GM19372 (cell line): ENCODE data around the gene SFXN5.

Experiments used
- ATAC-seq: cut with Tn5 transposase; IDR thresholded peaks from one replicate; pipeline ENCODE4 v1.9.1; 2021; ENCODE audit warnings: mild to moderate bottlenecking, low read depth, moderate library complexity; ENCODE audit not compliant: unreplicated experiment

SFXN5 gene

DNA sequence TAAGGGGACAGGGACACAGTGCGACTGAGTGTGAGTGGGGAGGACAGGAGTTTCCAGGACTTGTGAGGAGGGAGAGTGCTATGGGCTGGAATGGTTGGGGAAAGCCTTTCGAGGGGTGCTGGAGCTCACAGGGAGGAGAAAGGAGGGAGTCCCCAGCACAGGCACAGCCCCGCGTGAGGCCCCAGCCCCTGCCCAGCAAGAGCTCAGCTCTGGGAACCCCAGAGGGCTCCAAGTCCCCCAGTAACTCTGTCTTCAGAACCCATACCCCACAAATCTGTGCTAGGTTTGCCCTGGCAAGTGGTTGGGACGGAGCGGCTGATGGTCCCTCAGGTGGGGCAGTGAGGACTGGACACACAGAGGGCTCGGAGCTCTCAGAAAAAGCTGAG is 75.4 kb downstream of the SFXN5 start:
- no peak for ATAC-seq

DNA sequence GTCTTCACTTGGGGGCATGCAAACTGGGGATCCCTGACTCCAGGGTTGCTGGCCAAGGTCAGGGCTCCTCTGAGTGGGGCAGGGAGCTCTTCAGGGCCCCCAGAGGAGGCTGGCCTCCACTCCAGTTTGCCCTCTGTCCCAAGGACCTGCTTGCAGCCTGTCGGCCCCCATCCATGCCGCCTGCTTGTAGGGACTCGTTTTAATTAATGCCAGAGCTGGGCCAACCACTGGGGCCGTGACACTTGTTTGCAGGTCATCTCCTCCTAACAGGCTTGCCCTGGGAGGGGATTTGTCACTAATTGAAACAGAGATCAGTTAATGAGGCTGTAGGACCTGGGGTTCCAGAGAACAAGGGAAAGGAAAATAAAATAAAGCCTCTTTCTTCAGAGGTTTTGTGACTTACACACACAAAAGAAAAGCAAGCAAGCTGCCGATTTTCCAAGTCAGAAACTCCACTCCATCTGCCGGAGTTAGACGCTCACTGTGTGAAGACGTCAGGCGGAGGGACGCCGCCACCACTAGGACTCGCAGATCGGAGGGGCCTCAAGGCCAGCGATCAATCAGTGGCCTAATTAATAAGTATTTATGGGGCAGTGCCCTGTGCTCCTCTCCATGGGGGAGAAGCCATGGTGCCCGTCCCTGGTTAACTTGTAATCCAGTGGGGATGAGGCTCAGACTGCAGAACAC is 75.9 kb downstream of the SFXN5 start:
- no peak for ATAC-seq

DNA sequence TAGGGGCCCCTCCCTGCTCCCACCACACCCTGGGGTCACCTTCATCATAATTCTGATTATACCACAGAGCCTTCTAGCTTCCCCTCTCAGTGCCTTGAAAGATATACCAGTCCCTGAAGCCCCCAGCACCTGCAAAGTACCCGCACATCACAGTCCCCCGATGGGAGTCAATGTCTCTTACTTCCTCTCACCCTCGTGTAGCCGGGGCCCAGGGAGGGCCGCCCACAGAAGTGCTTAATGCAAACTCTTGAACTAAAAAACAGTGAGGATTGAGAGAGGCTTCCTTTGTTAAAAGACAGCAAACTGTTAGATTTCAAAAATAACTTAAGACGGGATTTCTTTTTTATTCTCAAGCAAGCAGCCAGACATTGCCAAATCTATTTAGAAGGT is 76.5 kb downstream of the SFXN5 start:
- no peak for ATAC-seq

DNA sequence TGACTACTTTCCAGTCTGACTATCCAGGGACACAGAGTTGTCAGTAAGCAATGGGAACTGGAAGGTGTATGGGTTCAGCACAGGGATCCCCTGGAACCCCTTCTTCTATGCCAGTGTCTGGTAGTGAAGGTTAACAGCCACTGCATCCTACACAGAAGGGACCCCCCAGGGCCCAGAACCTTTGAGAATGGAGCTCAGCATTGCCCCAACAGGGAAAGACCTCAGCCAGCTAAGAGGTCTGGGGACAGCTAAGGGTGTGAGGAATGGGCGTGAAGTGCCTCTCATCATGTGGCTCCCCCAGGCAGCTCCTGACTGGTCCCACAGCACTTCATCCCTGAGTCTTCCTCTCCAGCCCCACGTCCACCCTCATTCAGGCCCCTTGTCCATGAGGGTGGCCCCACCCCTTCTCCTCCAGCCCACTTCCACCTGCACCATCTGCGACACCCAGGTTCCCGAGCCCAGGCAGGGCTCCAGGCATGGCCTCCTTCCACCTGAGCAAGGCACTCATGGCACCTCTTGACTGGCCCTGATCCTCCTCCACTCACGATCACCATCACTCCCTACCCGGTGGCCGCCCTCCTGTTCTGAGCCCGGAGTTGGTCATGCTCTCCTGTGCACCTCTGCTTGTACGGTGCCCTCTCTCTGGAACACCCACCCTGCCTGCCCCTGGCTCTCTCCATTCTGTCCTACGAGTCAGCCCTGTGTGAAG is 77.1 kb downstream of the SFXN5 start:
- no peak for ATAC-seq

DNA sequence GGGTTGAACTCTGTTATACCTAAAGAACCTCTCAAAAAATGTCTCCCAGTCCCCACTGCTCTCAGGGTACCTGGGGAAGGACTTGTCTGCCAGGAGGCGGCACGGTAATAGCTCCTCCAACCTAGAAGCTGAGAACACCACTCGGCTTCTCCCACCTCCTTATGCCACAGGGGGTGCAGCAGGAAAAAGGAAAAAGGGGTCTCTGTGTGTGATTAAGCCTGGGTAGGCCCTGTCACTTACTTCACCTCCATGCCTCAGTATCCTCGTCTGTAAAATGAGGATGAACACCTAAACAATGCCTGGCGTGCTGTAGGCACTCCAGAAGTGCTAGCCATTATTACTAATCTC is 77.6 kb downstream of the SFXN5 start:
- no peak for ATAC-seq

DNA sequence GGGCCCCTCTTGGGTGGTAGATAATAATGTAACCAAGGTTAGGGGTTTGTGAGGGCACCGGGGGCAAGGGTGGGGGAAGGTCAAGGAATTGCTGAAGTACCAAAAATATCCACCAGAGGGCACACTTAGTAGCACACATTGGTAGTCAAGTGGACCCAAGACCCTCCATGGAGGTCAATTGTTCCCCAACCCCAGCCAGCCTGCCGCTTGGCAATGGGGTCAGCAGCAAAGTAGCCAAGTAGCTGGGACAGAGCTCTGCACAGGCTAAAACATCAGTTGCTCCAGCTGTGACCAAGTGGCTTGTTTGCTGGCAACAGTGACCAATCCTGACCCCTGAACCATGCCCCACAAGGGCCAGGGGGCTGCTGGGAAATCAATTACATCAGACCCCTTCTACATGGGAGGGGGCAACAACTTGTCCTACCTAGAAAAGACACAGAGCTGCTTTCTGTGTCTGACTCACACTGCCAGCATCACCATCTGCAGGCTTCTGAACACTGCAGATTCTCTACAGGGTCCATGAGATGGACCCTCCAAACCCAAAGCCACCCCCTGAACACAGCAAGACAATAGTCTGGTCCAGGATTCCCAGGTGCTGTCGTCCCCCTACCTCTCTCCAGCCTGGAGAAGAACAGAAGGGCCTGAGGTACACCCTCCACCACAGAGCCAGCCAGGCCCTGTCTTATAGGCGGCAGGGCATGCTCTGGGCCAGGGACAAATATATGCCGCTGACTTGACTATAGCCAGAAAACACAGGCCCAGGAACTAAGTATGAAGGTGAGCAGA is 78.2 kb downstream of the SFXN5 start:
- ATAC-seq, result no peak

DNA sequence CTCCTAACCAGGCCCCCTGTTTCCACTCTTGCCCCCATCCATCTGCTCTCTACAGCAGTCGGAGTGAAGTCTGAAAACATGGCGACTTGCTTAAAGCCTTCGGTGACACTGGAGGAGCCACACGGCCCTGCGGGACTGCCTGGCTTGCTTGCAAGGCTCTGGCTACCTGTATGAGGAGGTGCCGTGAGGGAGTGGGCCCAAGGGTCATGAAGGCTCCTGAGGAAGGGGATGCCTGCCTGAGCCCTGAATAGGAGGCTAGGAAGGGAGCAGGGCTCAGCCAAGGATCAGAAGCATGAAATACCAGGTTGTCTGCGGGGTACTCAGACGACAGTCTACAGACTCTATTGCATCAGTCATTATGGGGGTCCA is 78.8 kb downstream of the SFXN5 start:
- no peak for ATAC-seq

DNA sequence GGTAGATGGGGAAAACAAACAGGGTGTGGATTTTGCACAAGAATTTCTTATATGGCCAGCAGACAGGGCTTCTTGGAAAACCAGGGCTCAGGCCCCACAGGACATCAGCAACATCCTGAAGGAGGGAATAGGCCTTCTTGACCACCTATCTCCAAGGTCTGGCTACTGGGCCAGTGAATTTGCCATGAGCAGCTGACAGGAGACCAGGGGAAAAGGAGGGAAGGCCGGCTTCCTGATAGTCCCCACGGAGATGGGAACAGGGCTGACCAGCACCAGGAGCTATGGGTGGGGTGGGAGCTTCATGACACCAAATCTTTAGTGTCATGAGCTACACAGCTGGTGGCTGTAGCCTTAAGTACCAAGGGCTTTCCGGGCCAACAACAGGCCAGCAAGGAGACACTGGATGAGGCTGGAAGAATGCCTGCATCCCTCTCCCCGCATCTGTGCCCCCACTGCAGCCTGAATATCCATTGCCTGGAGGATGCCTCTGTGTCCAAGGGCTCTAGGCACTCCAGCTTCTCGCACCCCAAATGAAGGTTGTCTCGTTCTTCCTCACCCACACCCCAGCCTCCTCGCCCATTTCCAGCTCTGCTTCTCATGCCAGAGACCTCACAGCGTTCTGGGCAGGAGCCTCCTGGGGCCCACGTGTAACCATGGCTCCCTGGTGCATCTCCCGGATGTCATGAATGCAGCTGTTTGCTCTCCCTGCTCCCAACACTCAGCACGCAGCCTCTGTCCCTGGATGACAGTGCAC is 79.4 kb downstream of the SFXN5 start:
- no peak for ATAC-seq

DNA sequence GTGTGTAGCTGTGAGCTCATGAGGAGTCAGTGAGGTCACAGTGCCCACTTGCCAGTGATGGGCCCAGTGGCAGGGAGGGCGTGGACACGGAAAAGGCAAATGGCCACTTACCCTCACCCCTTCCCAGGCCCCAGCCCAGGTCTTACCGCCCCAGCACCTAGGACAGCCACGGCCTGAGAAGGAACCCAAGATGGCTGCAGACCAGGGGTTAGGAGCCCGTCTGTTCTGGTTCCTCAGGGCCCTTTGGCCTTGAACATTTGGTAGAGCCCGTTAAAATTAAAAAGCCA is 80.1 kb downstream of the SFXN5 start:
- no peak for ATAC-seq

DNA sequence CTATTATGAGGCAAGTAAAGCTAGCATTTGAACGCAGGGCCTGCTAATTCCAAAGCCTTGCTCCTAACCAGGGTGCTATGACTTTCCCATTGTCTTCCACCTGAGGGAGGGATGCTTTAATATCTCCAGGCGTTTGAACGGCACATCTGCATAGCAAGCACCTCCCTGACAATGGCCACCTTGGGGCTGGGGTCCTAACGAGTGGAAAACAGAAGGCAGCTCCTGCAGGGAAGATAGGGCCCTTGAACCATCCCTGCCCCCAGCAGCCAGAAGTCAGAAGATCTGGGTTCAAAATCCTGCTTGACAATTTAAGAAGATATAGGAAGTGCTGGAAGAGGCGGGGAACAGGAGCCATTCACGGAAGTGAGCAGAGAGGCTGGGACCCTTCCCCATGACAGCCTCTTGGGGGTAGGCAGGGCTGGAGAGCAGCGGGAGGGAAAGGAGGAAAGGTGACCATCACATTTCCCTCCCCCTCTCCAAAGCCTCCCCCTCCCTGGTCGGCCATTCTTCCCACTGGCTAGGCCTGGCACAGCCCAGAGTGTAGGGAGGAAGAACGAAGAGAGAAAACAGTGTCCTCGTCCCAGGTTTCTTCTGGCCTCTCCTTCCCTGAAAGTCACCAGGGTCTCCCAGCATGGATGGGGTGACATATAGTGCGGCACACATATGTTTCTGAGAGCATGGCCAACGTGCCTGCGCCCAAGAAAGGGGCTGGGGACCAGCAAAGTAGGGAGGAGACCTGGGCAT is 80.6 kb downstream of the SFXN5 start:
- ATAC-seq, result no peak

DNA sequence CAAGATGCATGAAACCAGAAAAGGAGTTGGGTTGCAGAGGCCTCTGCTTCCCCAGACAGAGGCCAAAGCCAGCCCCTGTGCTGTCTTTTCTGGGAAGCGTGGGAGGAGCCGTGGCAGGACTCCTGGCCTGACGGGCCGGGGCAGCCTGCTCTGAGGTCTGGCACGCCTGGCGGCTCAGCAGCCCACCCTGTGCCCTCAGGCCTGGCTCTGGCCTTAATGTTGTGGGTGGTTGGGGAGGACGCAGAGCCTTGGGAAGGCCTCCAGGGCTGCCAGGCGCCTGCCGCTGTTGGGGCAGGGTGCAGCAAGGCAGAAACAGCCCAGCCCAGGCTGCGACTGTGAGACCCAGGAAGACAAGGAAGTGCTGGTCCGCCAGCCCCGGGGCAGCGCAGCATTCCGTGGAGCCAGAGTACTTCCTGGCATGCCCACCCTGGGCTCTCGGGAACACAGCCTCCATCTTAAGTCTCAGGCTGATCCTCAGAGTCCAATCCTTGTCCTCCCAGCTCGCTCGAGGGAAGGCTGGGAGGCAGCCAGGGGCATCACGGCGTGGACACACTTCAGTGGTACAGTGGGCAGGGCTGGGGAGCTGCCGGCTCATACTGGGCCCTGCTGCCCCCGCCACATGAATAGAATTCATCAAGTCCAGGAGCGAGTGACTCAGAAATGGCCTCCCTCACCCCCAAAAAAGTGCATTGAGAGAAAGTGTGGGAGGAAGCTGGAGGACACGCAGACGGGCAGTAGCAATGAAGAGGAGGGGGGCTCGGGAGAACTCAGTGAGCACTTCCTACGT is 81.5 kb downstream of the SFXN5 start:
- ATAC-seq, result no peak

DNA sequence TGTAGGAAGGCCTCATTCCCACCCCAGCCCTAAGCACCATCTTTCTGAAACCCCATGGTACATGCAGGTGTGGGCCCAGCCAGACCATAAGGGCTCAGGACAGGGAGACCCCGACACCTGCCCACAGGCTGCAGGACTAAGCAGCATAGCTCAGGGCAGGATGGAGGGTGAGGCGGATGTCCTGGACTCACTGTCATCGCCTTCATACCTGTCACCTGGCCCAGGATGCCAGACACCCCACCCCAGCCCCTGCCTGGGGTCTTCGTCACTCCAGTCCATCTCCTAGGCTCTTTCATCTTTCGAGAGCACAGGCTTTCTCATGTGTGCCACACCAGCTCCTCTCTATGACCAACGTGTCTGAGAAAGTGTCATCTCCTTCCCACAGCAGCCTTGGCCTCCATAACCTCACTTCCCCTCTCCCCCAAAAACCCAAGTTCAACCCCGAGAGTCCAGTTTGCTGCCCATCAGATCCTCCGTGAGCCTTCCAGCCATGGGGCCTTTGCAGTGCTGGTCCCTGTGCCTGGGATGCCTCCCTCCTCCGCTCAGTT is 82.7 kb downstream of the SFXN5 start:
- no peak for ATAC-seq

DNA sequence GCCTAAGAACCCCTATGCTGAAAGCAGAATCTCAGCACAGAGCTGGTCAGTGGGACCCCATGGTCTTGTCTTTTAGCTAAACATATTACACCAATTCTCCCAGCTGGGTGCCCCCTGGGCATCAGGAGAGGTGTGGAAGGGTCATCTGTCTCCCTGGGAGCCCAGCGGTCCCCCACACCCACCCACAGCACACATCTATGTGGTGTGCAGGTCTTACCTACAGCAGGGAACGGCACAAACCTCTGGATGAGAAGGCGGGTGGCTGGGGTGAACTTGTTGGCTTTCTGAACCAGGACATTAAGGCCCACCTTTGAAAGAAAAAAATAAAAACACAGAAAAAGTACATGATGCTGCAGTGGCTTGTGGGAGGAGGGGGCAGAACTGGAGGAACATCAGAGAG is 83.5 kb downstream of the SFXN5 start:
- no peak for ATAC-seq

DNA sequence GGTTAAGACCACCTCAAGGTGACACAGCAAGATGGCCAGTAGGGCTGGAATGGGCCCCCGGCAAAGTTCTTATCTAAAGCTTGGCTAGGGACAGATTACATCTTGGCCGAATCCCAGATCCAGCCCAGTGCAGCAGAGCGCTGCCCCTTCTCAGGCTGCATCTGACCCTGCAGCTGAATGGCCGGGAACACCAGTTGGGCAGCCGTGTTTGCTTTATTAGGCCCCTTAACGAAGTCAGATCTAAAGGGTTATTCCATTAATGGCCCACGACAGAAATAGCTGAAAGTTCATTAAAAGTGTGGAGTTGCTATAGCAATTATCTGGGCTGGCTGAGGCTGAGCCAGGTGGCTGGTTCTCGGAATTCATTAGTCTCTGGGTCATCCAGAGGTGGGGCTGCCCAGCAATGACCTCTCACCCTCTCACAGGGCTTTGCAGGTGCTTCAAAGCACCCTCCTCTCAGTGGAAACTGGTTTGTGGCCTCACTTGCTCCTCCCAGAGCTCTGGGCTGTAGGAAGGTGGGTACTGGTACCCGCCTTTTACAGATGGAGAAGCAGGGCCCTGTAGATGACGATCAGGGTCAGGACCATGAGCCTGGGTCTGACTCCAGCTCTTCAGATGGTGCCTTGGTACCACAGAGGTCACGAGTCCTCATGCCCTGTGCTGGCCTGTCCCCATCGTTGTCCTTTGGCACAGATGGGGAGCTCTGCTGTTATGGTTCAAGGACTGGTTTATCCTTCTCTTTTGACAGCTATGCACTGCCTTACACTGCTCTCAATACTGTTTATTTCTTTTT is 85.4 kb downstream of the SFXN5 start:
- no peak for ATAC-seq

DNA sequence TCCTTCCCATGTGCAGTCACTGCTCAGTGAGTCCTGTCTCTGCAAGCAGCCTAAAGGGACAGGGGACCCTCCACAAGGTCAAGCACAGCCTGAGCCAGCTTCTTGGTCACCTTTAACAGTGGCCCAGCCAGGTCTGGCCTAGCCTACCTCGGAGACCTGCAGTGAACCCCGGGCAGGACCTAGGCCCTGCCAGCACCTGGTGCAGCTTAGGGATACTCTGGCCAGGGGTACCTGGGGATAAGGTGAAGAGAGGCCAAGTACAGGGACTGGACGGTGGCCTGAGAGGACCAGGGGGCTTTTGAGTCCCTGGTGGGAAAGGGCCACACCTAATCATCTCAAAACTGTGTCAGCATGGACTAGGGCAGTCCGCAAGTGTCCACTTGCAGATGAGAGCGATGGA is 86.4 kb downstream of the SFXN5 start:
- no peak for ATAC-seq

DNA sequence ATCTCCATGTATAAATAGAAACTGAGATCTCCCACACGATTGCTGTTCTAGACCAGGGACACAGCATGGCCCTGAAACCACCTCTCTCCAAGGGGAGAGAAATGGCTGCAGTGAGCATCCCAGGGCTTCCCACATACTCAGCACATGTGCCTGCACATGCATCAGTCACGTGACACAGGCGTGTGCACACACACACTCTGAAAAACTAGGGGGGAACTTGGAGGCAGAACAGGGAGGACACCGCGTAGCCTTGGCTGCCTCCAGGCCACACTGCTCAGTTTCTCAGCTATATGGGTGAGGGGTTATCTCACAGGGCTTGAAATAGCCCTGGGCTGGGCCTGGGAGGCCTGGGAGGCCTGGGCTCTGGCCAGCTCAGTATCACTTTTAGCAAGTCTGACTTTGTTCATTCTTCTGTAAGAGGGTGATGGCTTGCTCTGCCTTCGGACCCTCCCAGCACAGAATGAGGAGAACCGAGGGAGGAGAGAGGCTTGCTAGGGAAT is 87.3 kb downstream of the SFXN5 start:
- ATAC-seq, result no peak

DNA sequence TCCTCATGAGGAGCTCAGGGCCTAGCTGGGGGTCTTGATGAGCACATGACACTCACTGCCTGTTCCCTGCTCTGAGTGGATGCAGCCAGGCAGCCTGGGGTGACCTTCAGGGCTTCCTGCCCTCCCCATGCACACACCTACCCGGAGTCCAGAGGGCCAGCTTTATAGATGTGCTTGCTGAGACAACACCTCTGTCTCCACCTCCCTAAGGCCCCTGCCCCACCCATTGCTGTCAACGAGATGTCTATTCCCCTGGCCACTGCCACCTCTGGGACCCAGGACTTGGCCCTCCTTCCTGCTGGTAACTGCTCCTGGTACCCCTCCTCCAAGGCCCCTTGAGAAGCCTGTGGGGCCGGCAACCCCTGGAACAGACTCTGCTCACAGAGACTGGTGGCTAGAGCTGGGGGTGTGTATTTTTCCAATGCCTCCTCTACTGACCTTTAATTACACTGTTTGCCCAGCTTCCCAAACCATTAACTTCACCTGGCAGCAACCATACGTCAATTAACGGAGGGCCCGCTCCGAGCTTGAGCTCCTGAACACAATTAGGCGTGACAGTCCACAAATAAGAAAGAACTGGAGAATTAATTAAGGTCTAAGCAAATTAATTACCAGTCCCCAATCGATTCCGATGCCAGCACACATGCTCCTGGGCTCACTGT is 87.9 kb downstream of the SFXN5 start:
- no peak for ATAC-seq
